Osteoblast (primary cell): ENCODE results near the gene CCDC27. TPM values are rescaled to one million over a fixed set of nuclear protein-coding genes. Genes with fewer than 3 reads are reported as not detected.

ENCODE experiments used
- DNase-seq: peaks from one replicate; pipeline ENCODE4 v3.0.0; 2011; ENCODE audit warnings: low spot score, mixed read lengths; ENCODE audit not compliant: insufficient read length; ENCODE audit errors: missing footprints
- H2AFZ ChIP-seq: 2 replicates; pipeline ENCODE4 v1.6.0; 2011; ENCODE audit warnings: mild to moderate bottlenecking, low read length
- H3K27ac ChIP-seq: 2 replicates; pipeline ENCODE4 v1.5.1; 2011; ENCODE audit warnings: mild to moderate bottlenecking, low read depth, low read length, moderate library complexity
- H3K27me3 ChIP-seq: 2 replicates; pipeline ENCODE4 v1.6.0; 2012; ENCODE audit warnings: mild to moderate bottlenecking, control low read depth, inconsistent platforms, low read length, moderate library complexity; ENCODE audit not compliant: insufficient read depth
- H3K36me3 ChIP-seq: 2 replicates; pipeline ENCODE4 v1.5.1; 2011; ENCODE audit warnings: mild to moderate bottlenecking, low read length, control low read depth, moderate library complexity; ENCODE audit not compliant: insufficient read depth
- H3K4me1 ChIP-seq: 2 replicates; pipeline ENCODE4 v1.5.1; 2011; ENCODE audit warnings: mild to moderate bottlenecking, low read length, control low read depth, moderate library complexity; ENCODE audit not compliant: insufficient read depth
- H3K4me2 ChIP-seq: 2 replicates; pipeline ENCODE4 v1.6.0; 2011; ENCODE audit warnings: mild to moderate bottlenecking, low read length; ENCODE audit not compliant: insufficient read depth
- H3K4me3 ChIP-seq: fragments of 200-600 bp; sonication (generic); 3 replicates; pipeline ENCODE4 v1.5.1; 2012; ENCODE audit warnings: mild to moderate bottlenecking, low read length, inconsistent platforms; ENCODE audit not compliant: insufficient read depth
- H3K79me2 ChIP-seq: 2 replicates; pipeline ENCODE4 v1.6.0; 2012; ENCODE audit warnings: mild to moderate bottlenecking, low read length, control low read depth, inconsistent platforms; ENCODE audit not compliant: insufficient read depth
- H3K9me3 ChIP-seq: 2 replicates; pipeline ENCODE4 v1.5.1; 2011; ENCODE audit warnings: low read depth, low read length, control low read depth
- H4K20me1 ChIP-seq: 2 replicates; pipeline ENCODE4 v1.6.0; 2012; ENCODE audit warnings: mild to moderate bottlenecking, low read length, control low read depth; ENCODE audit not compliant: insufficient read depth
- total RNA-seq: library from RNA; depleted of rRNA; stranded (reverse); fragments of >200 nt; gene quantifications from 2 replicates; pipeline ENCODE4 v1.2.3, GENCODE V29; 2012
- TF ChIP-seq, protein P1 (sequence below): IDR thresholded peaks from 2 replicates; pipeline ENCODE4 v1.5.1; 2011; ENCODE audit warnings: mild to moderate bottlenecking, low read depth, low read length, moderate library complexity; ENCODE audit errors: extremely low read depth

The CCDC27 gene
- total RNA-seq, 1 donor: not detected

DNA sequence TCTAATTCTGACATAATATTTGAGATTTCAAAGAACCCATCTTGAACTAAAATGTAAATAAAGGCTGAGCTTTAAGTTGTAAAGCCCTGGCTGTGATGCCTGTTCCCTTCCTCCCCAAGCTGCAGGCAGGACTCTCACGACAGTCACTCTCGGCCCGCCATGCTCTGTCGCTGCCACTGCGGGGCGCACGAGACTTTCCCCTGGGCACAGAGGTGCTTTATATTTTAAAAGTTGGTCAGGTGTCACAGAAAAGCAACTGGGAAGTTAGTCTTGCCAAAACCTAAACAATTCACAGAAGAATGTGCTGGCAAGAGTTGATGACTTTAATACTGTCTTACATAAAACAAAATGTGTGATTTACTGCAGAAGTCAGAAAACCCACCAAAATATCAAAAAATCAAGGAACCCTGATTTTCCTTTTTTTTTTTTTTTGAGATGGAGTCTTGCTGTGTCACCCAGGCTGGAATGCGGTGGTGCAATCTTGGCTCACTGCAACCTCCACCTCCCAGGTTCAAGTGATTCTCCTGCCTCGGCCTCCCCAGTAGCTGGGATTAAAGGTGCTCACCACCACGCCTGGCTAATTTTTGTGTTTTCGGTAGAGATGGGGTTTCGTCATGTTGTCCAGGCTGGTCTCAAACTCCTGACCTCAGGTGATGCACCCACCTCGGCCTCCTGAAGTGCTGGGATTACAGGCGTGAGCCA, 33.4 kb downstream of the CCDC27 start:
- H2AFZ ChIP-seq: no peak overlapping the region
- H3K4me2 ChIP-seq: no peak overlapping the region
- no peak overlapping the region for H3K4me3 ChIP-seq
- H3K27me3 ChIP-seq: no peaks in the 10 kb centered on the region
- peaks cover 54% of the 10 kb centered on the region for H3K36me3 ChIP-seq
- no peak overlapping the region for H3K27ac ChIP-seq
- peaks cover 42% of the 10 kb centered on the region for H4K20me1 ChIP-seq
- TF ChIP-seq, protein P1, sequence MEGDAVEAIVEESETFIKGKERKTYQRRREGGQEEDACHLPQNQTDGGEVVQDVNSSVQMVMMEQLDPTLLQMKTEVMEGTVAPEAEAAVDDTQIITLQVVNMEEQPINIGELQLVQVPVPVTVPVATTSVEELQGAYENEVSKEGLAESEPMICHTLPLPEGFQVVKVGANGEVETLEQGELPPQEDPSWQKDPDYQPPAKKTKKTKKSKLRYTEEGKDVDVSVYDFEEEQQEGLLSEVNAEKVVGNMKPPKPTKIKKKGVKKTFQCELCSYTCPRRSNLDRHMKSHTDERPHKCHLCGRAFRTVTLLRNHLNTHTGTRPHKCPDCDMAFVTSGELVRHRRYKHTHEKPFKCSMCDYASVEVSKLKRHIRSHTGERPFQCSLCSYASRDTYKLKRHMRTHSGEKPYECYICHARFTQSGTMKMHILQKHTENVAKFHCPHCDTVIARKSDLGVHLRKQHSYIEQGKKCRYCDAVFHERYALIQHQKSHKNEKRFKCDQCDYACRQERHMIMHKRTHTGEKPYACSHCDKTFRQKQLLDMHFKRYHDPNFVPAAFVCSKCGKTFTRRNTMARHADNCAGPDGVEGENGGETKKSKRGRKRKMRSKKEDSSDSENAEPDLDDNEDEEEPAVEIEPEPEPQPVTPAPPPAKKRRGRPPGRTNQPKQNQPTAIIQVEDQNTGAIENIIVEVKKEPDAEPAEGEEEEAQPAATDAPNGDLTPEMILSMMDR: peak; percentile 26
- H3K79me2 ChIP-seq: peaks cover 41% of the 10 kb centered on the region
- peak; percentile 62 for DNase-seq
- no peaks in the 10 kb centered on the region for H3K9me3 ChIP-seq
- no peaks in the 10 kb centered on the region for H3K4me1 ChIP-seq

DNA sequence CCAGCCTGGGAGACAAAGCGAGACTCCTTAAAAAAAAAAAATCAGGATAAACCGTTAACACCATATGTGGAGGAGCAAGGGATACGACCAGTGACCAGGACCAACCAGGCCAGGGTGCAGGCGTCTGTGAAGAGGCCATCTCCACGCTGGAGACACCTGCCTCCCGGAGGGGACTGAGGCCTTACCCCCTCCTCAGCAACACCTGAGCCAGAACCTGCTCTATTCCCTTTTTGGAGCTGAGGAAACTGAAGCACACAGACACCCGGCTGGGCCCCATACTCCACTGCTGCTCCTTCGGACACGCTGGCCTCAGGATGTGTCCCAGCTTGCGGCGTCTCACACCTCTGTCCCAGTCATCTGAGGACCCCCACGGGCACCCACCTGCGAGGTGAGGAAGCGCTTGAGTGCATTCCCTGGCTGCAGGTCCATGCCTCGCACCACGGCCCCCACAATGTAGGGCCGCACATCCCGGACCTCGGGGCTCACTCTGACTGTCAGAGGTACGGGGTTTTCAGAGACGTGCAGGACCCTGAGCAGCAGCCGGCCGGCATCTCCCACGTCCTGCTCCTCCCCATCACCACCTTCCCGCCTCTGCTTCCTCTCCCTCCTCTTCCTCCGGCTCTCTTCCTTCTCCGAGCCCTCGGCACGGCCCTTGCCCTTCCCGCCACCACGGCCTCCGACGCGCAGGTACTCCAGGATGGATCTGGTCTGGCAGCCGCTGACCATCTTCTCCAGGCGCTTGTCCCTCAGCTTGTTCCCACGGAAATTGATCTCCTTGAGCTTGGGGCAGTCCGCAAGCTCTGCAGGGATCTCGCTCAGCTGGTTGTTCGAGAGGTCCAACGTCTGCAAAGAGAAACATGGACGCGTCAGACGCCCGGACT, 34.5 kb downstream of the CCDC27 start:
- Histone ChIP-seq H4K20me1 (peaks cover 49% of the 10 kb centered on the region), H3K4me3 (no peak overlapping the region), H3K9me3 (no peaks in the 10 kb centered on the region), H3K36me3 (peaks cover 43% of the 10 kb centered on the region), H3K4me2 (no peak overlapping the region), H3K4me1 (no peaks in the 10 kb centered on the region), H3K27me3 (no peaks in the 10 kb centered on the region), H2AFZ (no peak overlapping the region), H3K79me2 (peaks cover 52% of the 10 kb centered on the region), H3K27ac (no peak overlapping the region)
- TF ChIP-seq, protein P1: no peak
- peak; percentile 43 for DNase-seq

DNA sequence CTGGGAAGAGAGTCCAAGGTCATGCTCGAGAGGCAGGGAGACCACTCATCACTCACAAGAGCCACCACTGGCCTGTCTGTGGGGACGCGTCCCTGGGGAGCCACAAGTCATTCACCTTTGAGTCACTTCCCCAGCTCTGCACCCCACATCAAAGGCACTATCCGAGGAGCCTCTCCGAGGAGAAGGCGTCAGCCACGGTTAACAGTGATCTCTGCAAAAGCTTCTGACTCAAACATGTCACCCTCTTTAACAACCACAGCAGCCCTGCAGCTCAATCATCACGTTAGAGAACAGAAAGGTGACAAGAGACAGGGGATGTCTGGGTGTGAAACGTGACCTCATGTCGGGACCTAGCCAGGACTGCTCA, 35.1 kb downstream of the CCDC27 start:
- no peak overlapping the region for H2AFZ ChIP-seq
- TF ChIP-seq, protein P1: no peak
- peaks cover 58% of the 10 kb centered on the region for H3K79me2 ChIP-seq
- H3K9me3 ChIP-seq: no peaks in the 10 kb centered on the region
- H3K4me3 ChIP-seq: no peak overlapping the region
- peaks cover 37% of the 10 kb centered on the region for H3K36me3 ChIP-seq
- no peaks in the 10 kb centered on the region for H3K27me3 ChIP-seq
- no peaks in the 10 kb centered on the region for H3K4me1 ChIP-seq
- peak; percentile 69 for DNase-seq
- H4K20me1 ChIP-seq: peaks cover 54% of the 10 kb centered on the region
- H3K27ac ChIP-seq: no peak overlapping the region
- H3K4me2 ChIP-seq: no peak overlapping the region
